CD4-positive, alpha-beta T cell (primary cell): ENCODE measurements around the gene CHST15. TPM values are rescaled to one million over a fixed set of nuclear protein-coding genes. Genes with fewer than 3 reads are reported as not detected.

ENCODE experiments used
- ATAC-seq: fragments of 200-7000 bp; cut with Tn5 transposase; one replicate; pipeline ENCODE4 v1.10.0; 2022; ENCODE audit warnings: mild to moderate bottlenecking; ENCODE audit not compliant: poor library complexity
- CTCF ChIA-PET: fragments of 350-600 bp; sonication (Branson Sonifier 250); formaldehyde crosslinking; loops from one replicate; lab custom pipeline; 2021; ENCODE audit warnings: antibody characterized with exemption, inconsistent platforms; lab: Charles Lee
- POLR2A ChIA-PET: fragments of 350-600 bp; sonication (Branson Sonifier 250); formaldehyde crosslinking; loops from one replicate; lab custom pipeline; 2021; ENCODE audit warnings: antibody characterized with exemption, inconsistent platforms; lab: Charles Lee
- DNase-seq, 14 experiments: peaks; one replicate each; pipeline ENCODE4 v3.0.0-alpha.2; 2013 to 2020; ENCODE audit warnings: mixed read lengths in 2 of 14
- H3K27ac ChIP-seq, 2 donors: one replicate each; pipeline versions ENCODE4 v1.5.1 to v1.7.0; 2013; ENCODE audit warnings: low read length in 2 of 2, low read depth in 1 of 2, mild to moderate bottlenecking in 1 of 2
- H3K27me3 ChIP-seq, 2 experiments: 1 replicate in 1 of 2; 2 replicates in 1 of 2; pipeline versions ENCODE4 v1.6.1 to v1.7.0; 2013; ENCODE audit warnings: low read length in 2 of 2, control low read depth in 1 of 2, mild to moderate bottlenecking in 1 of 2, moderate library complexity in 1 of 2; ENCODE audit not compliant: insufficient read depth in 2 of 2, control insufficient read depth in 1 of 2
- H3K36me3 ChIP-seq: one replicate; pipeline ENCODE4 v1.6.1; 2013; ENCODE audit warnings: low read length, control low read depth; ENCODE audit not compliant: insufficient read depth
- H3K4me1 ChIP-seq: one replicate; pipeline ENCODE4 v1.6.1; 2013; ENCODE audit warnings: low read length, control low read depth; ENCODE audit not compliant: insufficient read depth
- H3K4me3 ChIP-seq: one replicate; pipeline ENCODE4 v1.5.1; 2013; ENCODE audit warnings: mild to moderate bottlenecking, low read length, moderate library complexity
- H3K9me3 ChIP-seq, 2 experiments: 1 replicate in 1 of 2; 2 replicates in 1 of 2; pipeline versions ENCODE4 v1.6.1 to v1.7.0; 2013; ENCODE audit warnings: low read length in 2 of 2, mild to moderate bottlenecking in 2 of 2, control low read depth in 1 of 2, moderate library complexity in 1 of 2; ENCODE audit not compliant: control insufficient read depth in 1 of 2, insufficient read depth in 1 of 2
- H3K27ac Mint-ChIP-seq: one replicate; pipeline ENCODE4 v1.8.0; 2020; ENCODE audit warnings: mixed read lengths
- H3K27me3 Mint-ChIP-seq: one replicate; pipeline ENCODE4 v1.8.0; 2021; ENCODE audit warnings: mixed read lengths
- H3K36me3 Mint-ChIP-seq: one replicate; pipeline ENCODE4 v1.8.0; 2021; ENCODE audit warnings: low read depth, mixed read lengths
- H3K4me1 Mint-ChIP-seq: one replicate; pipeline ENCODE4 v1.8.0; 2021; ENCODE audit warnings: low read depth, mixed read lengths
- H3K4me3 Mint-ChIP-seq: one replicate; pipeline ENCODE4 v1.8.0; 2020; ENCODE audit warnings: mild to moderate bottlenecking, mixed read lengths
- H3K9me3 Mint-ChIP-seq: one replicate; pipeline ENCODE4 v1.8.0; 2020; ENCODE audit warnings: mixed read lengths
- intact Hi-C, 2 experiments: fragments of 100-400 bp; cut with DNase I in 1 of 2; cut with micrococcal nuclease in 1 of 2; formaldehyde crosslinking; loops; one replicate each; pipeline versions ENCODE4 v1.15.1 to v1.9.0; 2023 to 2025; cut with DNase I, micrococcal nuclease
- total RNA-seq, 174 experiments: library from RNA in 2 of 174; stranded (reverse) in 2 of 174; gene quantifications; one replicate each; pipeline ENCODE4 v1.2.3 and lab custom pipeline; 2021 to 2026
- TF ChIP-seq, protein P1 (sequence below): fragments of 200-600 bp; IDR thresholded peaks from one replicate; pipeline ENCODE4 v1.8.0; 2022; ENCODE audit warnings: antibody characterized with exemption, mild to moderate bottlenecking

CHST15 gene
- total RNA-seq, 2 experiments from 2014 or later: 0.42 to 0.52 TPM

DNA sequence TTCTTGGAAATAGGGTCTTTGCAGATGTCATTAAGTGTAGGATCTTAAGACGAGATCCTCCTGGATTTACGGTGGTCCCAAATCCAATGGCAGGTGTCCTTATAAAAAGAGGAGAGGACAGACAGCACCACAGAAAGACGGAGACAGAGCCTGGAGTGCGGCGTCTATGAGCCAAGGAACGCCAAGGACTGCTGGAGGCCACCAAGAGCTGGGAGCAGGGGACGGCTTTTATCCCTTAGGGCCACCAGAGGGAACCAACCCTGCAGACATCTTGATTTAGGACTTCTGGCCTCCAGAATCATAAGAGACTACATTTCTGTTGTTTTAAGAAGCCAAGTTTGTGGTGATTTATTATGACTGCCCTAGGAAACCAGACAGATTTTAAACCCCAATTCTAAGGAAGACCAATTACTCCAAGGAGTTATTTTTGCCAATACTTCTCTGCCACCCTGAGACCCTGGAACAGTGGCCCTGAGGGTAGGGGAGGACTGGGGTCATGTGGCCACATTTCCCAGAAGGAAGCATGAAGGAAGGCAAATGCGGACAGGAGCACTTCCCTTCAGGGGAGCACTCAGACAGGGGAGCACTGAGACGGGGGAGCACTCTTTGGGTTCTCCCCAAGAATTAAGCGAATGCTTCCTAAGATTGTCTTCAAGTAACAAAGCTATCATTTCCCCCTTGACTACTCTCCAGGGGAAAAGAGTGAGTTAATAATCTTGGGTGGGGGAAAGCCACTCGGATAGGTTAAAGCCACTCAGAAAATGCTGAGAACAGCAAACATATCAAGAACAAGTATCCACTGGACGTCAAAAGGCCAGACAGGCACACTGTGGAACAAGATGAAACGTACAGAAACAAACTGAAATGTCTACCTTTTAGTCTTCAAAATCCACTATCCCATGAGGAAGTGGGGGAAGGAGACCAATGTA is 67.5 kb downstream of the CHST15 start:
- Histone ChIP-seq H3K9me3 (no peaks in the 10 kb centered on the region), H3K27me3 (no peaks in the 10 kb centered on the region), H3K4me1 (no peaks in the 10 kb centered on the region), H3K27ac (no peak overlapping the region), H3K4me3 (no peak overlapping the region), H3K36me3 (no peaks in the 10 kb centered on the region)
- Mint-ChIP-seq H3K27ac (no peak overlapping the region), H3K9me3 (no peaks in the 10 kb centered on the region), H3K36me3 (no peaks in the 10 kb centered on the region), H3K4me1 (no peaks in the 10 kb centered on the region), H3K27me3 (no peaks in the 10 kb centered on the region), H3K4me3 (no peak overlapping the region)
- TF ChIP-seq, protein P1, sequence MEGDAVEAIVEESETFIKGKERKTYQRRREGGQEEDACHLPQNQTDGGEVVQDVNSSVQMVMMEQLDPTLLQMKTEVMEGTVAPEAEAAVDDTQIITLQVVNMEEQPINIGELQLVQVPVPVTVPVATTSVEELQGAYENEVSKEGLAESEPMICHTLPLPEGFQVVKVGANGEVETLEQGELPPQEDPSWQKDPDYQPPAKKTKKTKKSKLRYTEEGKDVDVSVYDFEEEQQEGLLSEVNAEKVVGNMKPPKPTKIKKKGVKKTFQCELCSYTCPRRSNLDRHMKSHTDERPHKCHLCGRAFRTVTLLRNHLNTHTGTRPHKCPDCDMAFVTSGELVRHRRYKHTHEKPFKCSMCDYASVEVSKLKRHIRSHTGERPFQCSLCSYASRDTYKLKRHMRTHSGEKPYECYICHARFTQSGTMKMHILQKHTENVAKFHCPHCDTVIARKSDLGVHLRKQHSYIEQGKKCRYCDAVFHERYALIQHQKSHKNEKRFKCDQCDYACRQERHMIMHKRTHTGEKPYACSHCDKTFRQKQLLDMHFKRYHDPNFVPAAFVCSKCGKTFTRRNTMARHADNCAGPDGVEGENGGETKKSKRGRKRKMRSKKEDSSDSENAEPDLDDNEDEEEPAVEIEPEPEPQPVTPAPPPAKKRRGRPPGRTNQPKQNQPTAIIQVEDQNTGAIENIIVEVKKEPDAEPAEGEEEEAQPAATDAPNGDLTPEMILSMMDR: no peak
- ATAC-seq: no peak
- intact Hi-C loops: no loop called here
- ChIA-PET POLR2A (no interaction called here), CTCF (no interaction called here)
- DNase-seq: peak in 4 of 14 experiments; percentile 6 to 46 (median 28)

DNA sequence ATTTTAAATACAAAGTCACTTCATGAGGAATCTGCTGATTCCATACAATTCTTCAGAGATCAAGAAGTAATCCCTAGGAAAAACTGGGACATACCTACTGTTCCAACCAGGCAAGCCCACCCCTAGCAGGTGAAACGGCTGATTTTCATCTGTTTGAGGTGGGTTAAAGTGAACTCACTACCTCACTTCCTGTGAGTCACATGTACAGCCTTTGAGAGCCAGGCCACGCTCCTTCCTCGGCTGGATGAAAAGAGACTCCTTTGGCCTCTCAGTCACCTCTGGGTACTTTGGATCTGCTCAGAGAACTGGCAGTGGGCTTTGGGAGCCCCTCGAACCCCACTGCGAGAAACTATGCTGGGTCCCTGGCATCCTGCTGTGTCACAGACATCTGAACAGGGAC is 68.2 kb downstream of the CHST15 start:
- Mint-ChIP-seq H3K4me1 (no peaks in the 10 kb centered on the region), H3K4me3 (no peak overlapping the region), H3K9me3 (no peaks in the 10 kb centered on the region), H3K36me3 (no peaks in the 10 kb centered on the region), H3K27ac (no peak overlapping the region), H3K27me3 (no peaks in the 10 kb centered on the region)
- ATAC-seq: no peak
- Histone ChIP-seq H3K9me3 (no peaks in the 10 kb centered on the region), H3K4me1 (no peaks in the 10 kb centered on the region), H3K27me3 (no peaks in the 10 kb centered on the region), H3K36me3 (no peaks in the 10 kb centered on the region), H3K27ac (no peak overlapping the region), H3K4me3 (no peak overlapping the region)
- peak in 2 of 14 experiments; percentile 16 to 35 for DNase-seq
- intact Hi-C loops: no loop called here
- TF ChIP-seq, protein P1: no peak
- ChIA-PET CTCF (no interaction called here), POLR2A (no interaction called here)

DNA sequence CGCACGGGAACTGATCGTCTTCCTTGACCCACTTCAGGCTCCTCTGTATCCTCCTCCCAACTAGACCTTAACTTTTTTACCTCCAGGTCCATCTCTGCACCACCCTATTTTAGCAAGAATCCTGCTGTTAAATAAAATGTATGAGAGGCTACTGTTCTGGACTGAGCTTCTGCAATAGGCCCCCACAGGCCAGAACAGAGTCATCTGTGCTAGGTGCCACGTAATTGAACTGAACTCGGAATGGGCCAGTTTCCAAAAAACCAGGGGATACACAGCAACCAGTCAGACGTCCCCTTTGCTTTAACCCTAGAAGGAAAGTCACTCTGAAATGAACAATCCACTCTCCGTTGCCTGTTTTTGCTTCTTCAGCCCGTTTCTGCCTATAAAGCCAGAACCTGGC is 71.3 kb downstream of the CHST15 start:
- Mint-ChIP-seq H3K27ac (no peak overlapping the region), H3K27me3 (no peaks in the 10 kb centered on the region), H3K36me3 (no peaks in the 10 kb centered on the region), H3K4me3 (no peak overlapping the region), H3K9me3 (no peaks in the 10 kb centered on the region), H3K4me1 (no peaks in the 10 kb centered on the region)
- no peaks in the 10 kb centered on the region for H3K27me3 ChIP-seq
- CTCF ChIA-PET: no interaction called here
- TF ChIP-seq, protein P1: no peak
- DNase-seq (no peak), ATAC-seq (no peak)
- no peaks in the 10 kb centered on the region for H3K36me3 ChIP-seq
- intact Hi-C loops: no loop called here
- no peak overlapping the region for H3K27ac ChIP-seq
- no peak overlapping the region for H3K4me3 ChIP-seq
- H3K9me3 ChIP-seq: no peaks in the 10 kb centered on the region
- no peaks in the 10 kb centered on the region for H3K4me1 ChIP-seq
- POLR2A ChIA-PET: no interaction called here
